H1 (cell line): ENCODE data around the gene ZNF771. TPM values are rescaled to one million over a fixed set of nuclear protein-coding genes. Genes with fewer than 3 reads are reported as not detected.
A peak's percentile ranks its signal among the peaks of the same experiment; 100 is the strongest.

Source experiments
- CTCF ChIA-PET: fragments of 300-600 bp; sonication (Branson Sonifier 250); formaldehyde crosslinking; loops from one replicate; lab custom pipeline; 2021; ENCODE audit not compliant: partially characterized antibody; lab: Charles Lee
- POLR2A ChIA-PET: fragments of 300-600 bp; sonication (Branson Sonifier 250); formaldehyde crosslinking; loops from one replicate; lab custom pipeline; 2021; ENCODE audit warnings: inconsistent platforms; ENCODE audit not compliant: partially characterized antibody; lab: Charles Lee
- DNase-seq, 2 experiments: peaks; one replicate each; pipeline versions ENCODE4 v3.0.0 to v3.0.0-alpha.2; 2010 to 2022; ENCODE audit warnings: low spot score in 2 of 2, low read depth in 1 of 2, mixed read lengths in 1 of 2
- FAIRE-seq: peaks from 2 replicates; lab custom pipeline; 2011; peaks lifted over from hg19 to GRCh38; lab: Jason Lieb, UNC
- H2AFZ ChIP-seq: 2 replicates; pipeline ENCODE4 v1.8.1; 2012; ENCODE audit warnings: low read length, inconsistent platforms
- H2AK5ac ChIP-seq: 2 replicates; pipeline ENCODE4 v1.6.1; 2013; ENCODE audit warnings: low read depth, low read length
- H2BK120ac ChIP-seq: replicated peaks from 2 replicates; pipeline ENCODE3; 2013; ENCODE audit warnings: low read depth, low read length, inconsistent platforms
- H2BK12ac ChIP-seq: 2 replicates; pipeline ENCODE4 v1.6.1; 2013; ENCODE audit warnings: low read depth, low read length
- H2BK15ac ChIP-seq: 2 replicates; pipeline ENCODE4 v1.6.1; 2013; ENCODE audit warnings: low read length
- H2BK20ac ChIP-seq: 2 replicates; pipeline ENCODE4 v1.6.1; 2013; ENCODE audit warnings: low read length
- H2BK5ac ChIP-seq: 2 replicates; pipeline ENCODE4 v1.6.1; 2013; ENCODE audit warnings: low read depth, low read length
- H3K14ac ChIP-seq: 2 replicates; pipeline ENCODE4 v1.6.1; 2013; ENCODE audit warnings: inconsistent platforms; ENCODE audit not compliant: insufficient read length
- H3K18ac ChIP-seq: 2 replicates; pipeline ENCODE4 v1.6.1; 2013; ENCODE audit warnings: low read length; ENCODE audit errors: extremely low read depth
- H3K23ac ChIP-seq: 2 replicates; pipeline ENCODE4 v1.6.1; 2013; ENCODE audit warnings: inconsistent platforms; ENCODE audit not compliant: insufficient read length
- H3K23me2 ChIP-seq: 2 replicates; pipeline ENCODE4 v1.6.1; 2013; ENCODE audit warnings: low read depth, low read length
- H3K27ac ChIP-seq: 2 replicates; pipeline ENCODE4 v1.6.1; 2011; ENCODE audit warnings: low read depth, low read length, inconsistent platforms
- H3K27me3 ChIP-seq, 4 experiments: replicated peaks in 1 of 4; 1 replicate in 1 of 4; 2 replicates in 3 of 4; pipeline versions ENCODE4 v1.6.1 to v1.8.1; 2011 to 2013; ENCODE audit warnings: low read length in 3 of 4, mild to moderate bottlenecking in 3 of 4, inconsistent platforms in 2 of 4, mixed read lengths in 2 of 4, moderate library complexity in 1 of 4; ENCODE audit not compliant: control insufficient read depth in 3 of 4, insufficient read depth in 3 of 4; ENCODE audit errors: extremely low read depth in 1 of 4
- H3K36me3 ChIP-seq, 4 experiments: 2 replicates each; pipeline versions ENCODE4 v1.6.1 to v1.8.1; 2011 to 2013; ENCODE audit warnings: mild to moderate bottlenecking in 4 of 4, low read length in 3 of 4, moderate library complexity in 2 of 4, control low read depth in 1 of 4, inconsistent platforms in 1 of 4; ENCODE audit not compliant: insufficient read depth in 4 of 4, control insufficient read depth in 2 of 4
- H3K4ac ChIP-seq: replicated peaks from 2 replicates; pipeline ENCODE3; 2013; ENCODE audit warnings: low read length, low read depth, mixed read lengths, inconsistent platforms; ENCODE audit not compliant: insufficient read length
- H3K4me1 ChIP-seq, 4 experiments: replicated peaks in 1 of 4; 1 replicate in 1 of 4; 2 replicates in 3 of 4; pipeline versions ENCODE4 v1.6.1 to v1.8.1; 2011 to 2013; ENCODE audit warnings: low read length in 3 of 4, inconsistent platforms in 2 of 4, mixed read lengths in 1 of 4; ENCODE audit not compliant: insufficient read depth in 4 of 4, control insufficient read depth in 3 of 4
- H3K4me2 ChIP-seq, 2 experiments: 2 replicates each; pipeline versions ENCODE4 v1.6.1 to v1.8.1; 2011 to 2013; ENCODE audit warnings: low read depth in 2 of 2, low read length in 2 of 2, control low read depth in 1 of 2, inconsistent platforms in 1 of 2, mild to moderate bottlenecking in 1 of 2; ENCODE audit not compliant: insufficient read depth in 1 of 2
- H3K4me3 ChIP-seq, 4 experiments: fragments of 200-600, 300-600 bp in 1 of 4; sonication (generic), shearing (Covaris generic), sonication (Bioruptor Twin) in 1 of 4; 2 replicates each; pipeline versions ENCODE4 v1.5.1 to v1.8.1; 2011 to 2016; ENCODE audit warnings: low read length in 4 of 4, low read depth in 3 of 4, control low read depth in 2 of 4, inconsistent platforms in 2 of 4, mild to moderate bottlenecking in 2 of 4, mixed read lengths in 1 of 4, moderate library complexity in 1 of 4; ENCODE audit not compliant: insufficient read depth in 2 of 4; ENCODE audit errors: extremely low read depth in 1 of 4
- H3K56ac ChIP-seq: replicated peaks from 2 replicates; pipeline ENCODE3; 2013; ENCODE audit warnings: low read depth, mild to moderate bottlenecking, mixed read lengths, low read length, inconsistent platforms; ENCODE audit not compliant: insufficient read length
- H3K79me1 ChIP-seq: 2 replicates; pipeline ENCODE4 v1.6.1; 2013; ENCODE audit warnings: low read depth, low read length, control low read depth
- H3K79me2 ChIP-seq, 2 experiments: 2 replicates each; pipeline versions ENCODE4 v1.6.1 to v1.8.1; 2012 to 2013; ENCODE audit warnings: low read length in 2 of 2, mild to moderate bottlenecking in 2 of 2, inconsistent platforms in 1 of 2; ENCODE audit not compliant: insufficient read depth in 2 of 2, control insufficient read depth in 1 of 2
- H3K9ac ChIP-seq, 4 experiments: replicated peaks in 1 of 4; 1 replicate in 1 of 4; 2 replicates in 3 of 4; pipeline versions ENCODE4 v1.6.1 to v1.8.1; 2011 to 2013; ENCODE audit warnings: low read depth in 3 of 4, low read length in 3 of 4, control low read depth in 2 of 4, mild to moderate bottlenecking in 2 of 4, moderate library complexity in 2 of 4, inconsistent platforms in 1 of 4; ENCODE audit errors: extremely low read depth in 1 of 4
- H3K9me3 ChIP-seq, 2 experiments: 2 replicates each; pipeline versions ENCODE4 v1.6.1 to v1.8.1; 2012 to 2013; ENCODE audit warnings: mild to moderate bottlenecking in 2 of 2, moderate library complexity in 2 of 2, control low read depth in 1 of 2, inconsistent platforms in 1 of 2, low read depth in 1 of 2, low read length in 1 of 2, mixed read lengths in 1 of 2; ENCODE audit not compliant: insufficient read depth in 2 of 2
- H4K20me1 ChIP-seq, 2 experiments: replicated peaks in 1 of 2; 2 replicates each; pipeline versions ENCODE3 to v1.8.1; 2011 to 2013; ENCODE audit warnings: inconsistent platforms in 2 of 2, low read length in 2 of 2, mild to moderate bottlenecking in 1 of 2; ENCODE audit not compliant: insufficient read depth in 2 of 2, control insufficient read depth in 1 of 2
- H4K5ac ChIP-seq: 2 replicates; pipeline ENCODE4 v1.6.1; 2013; ENCODE audit warnings: low read length, low read depth, mixed read lengths, inconsistent platforms; ENCODE audit not compliant: insufficient read length
- H4K8ac ChIP-seq: 2 replicates; pipeline ENCODE4 v1.8.0; 2013; ENCODE audit warnings: mild to moderate bottlenecking, moderate library complexity, low read length, inconsistent platforms; ENCODE audit not compliant: insufficient read depth; ENCODE audit errors: extremely low read depth
- H4K91ac ChIP-seq: replicated peaks from 2 replicates; pipeline ENCODE3; 2013; ENCODE audit warnings: low read length, mixed read lengths, inconsistent platforms; ENCODE audit not compliant: insufficient read length
- CBX8 ChIP-seq: fragments of 300-800, 300-1000 bp; sonication (generic); IDR thresholded peaks from 2 replicates; pipeline ENCODE4 v1.7.1; 2016; ENCODE audit warnings: low read depth, low read length, borderline replicate concordance
- POLR2AphosphoS5 ChIP-seq: IDR thresholded peaks from 2 replicates; pipeline ENCODE4 v1.6.1; 2011; ENCODE audit warnings: low read depth, low read length
- SIN3A ChIP-seq, 2 experiments: IDR thresholded peaks in 1 of 2; conservative IDR thresholded peaks in 1 of 2; 2 replicates each; pipeline ENCODE4 v1.6.1; 2011 to 2012; ENCODE audit warnings: low read length in 2 of 2, improper control_type of control experiment in 1 of 2, low read depth in 1 of 2, mild to moderate bottlenecking in 1 of 2
- SP4 ChIP-seq: IDR thresholded peaks from 2 replicates; pipeline ENCODE4 v1.6.1; 2012; ENCODE audit warnings: low read length, inconsistent platforms
- TAF1 ChIP-seq: IDR thresholded peaks from 2 replicates; pipeline ENCODE4 v1.6.1; 2011; ENCODE audit warnings: mild to moderate bottlenecking, low read depth, low read length
- TAF7 ChIP-seq: optimal IDR thresholded peaks from 2 replicates; pipeline ENCODE3; 2011; ENCODE audit warnings: low read depth, mild to moderate bottlenecking, inconsistent platforms, low read length, moderate library complexity, borderline replicate concordance
- USF2 ChIP-seq: IDR thresholded peaks from 2 replicates; pipeline ENCODE4 v1.6.1; 2011; ENCODE audit warnings: low read length, improper control_type of control experiment
- WGBS, 2 experiments: shearing (Covaris generic) in 1 of 2; methylation state at CpG; one replicate each; pipeline versions ENCODE4 v1.1.6 to v1.1.7; 2013 to 2015; ENCODE audit warnings: low lambda C conversion rate in 2 of 2, mixed read lengths in 2 of 2, inconsistent platforms in 1 of 2, low coverage in 1 of 2, missing lambda C conversion rate in 1 of 2; ENCODE audit not compliant: insufficient replicate concordance in 2 of 2, insufficient coverage in 1 of 2, insufficient read length in 1 of 2; ENCODE audit errors: extremely low coverage in 1 of 2, missing lambda C conversion rate in 1 of 2; 5-methylcytosine and 5-hydroxymethylcytosine counted together
- long read RNA-seq, 2 experiments: library from RNA in 1 of 2; library from capped mRNA in 1 of 2; stranded (forward); transcript quantifications; one replicate each; pipeline ENCODE4 v2.0.0, GENCODE V29; 2021; ENCODE audit warnings: inconsistent platforms in 1 of 2
- polyA minus RNA-seq, 3 experiments: library from RNA; depleted of rRNA, polyadenylated mRNA; stranded (reverse); fragments of >200 nt; gene quantifications; 1 replicate in 2 of 3; 2 replicates in 1 of 3; pipeline ENCODE4 v1.2.3, GENCODE V29; 2011
- polyA plus RNA-seq, 7 experiments: library from polyadenylated mRNA; depleted of rRNA in 3 of 7; stranded (reverse) in 5 of 7; unstranded in 2 of 7; fragments of >200 nt in 5 of 7; fragments of 200-250 nt in 2 of 7; gene quantifications; 1 replicate in 5 of 7; 2 replicates in 1 of 7; 4 replicates in 1 of 7; pipeline versions ENCODE4 v1.2.1 to v1.2.3, GENCODE V29; 2011 to 2013; ENCODE audit warnings: missing spikeins in 2 of 7, mixed read lengths in 2 of 7
- total RNA-seq: library from RNA; stranded (reverse); fragmentation: NEBNext Ultra II Directional; extraction: Animal tissue kit (Norgen Biotek cat#: 25700); gene quantifications from 2 replicates; pipeline ENCODE4 v1.2.1, GENCODE V29; 2021

The ZNF771 gene
- total RNA-seq (9.6 and 10.6 TPM in 2 replicates), polyA plus RNA-seq (2011; rRNA removed) (15.7 and 20.2 TPM in 2 replicates), polyA minus RNA-seq (2011; rRNA and poly(A)+ RNA removed) (3.6 and 4.7 TPM in 2 replicates)
- polyA plus RNA-seq (2011; cell fraction: cytosol; rRNA removed), result 12.0 TPM
- 10.5 TPM for polyA plus RNA-seq (2011; cell fraction: nucleus; rRNA removed)
- 5.4 to 6.8 TPM (median 6.4 TPM) in 4 replicates for polyA plus RNA-seq (2012, experiment 1 of 2)
- 4.0 TPM for polyA plus RNA-seq (2012, experiment 2 of 2)
- polyA plus RNA-seq (2013, experiment 1 of 2), result 3.7 TPM
- polyA plus RNA-seq (2013, experiment 2 of 2), result 4.6 TPM
- polyA minus RNA-seq (2011; cell fraction: cytosol; rRNA and poly(A)+ RNA removed), result 7.8 TPM
- 11.8 TPM for polyA minus RNA-seq (2011; cell fraction: nucleus; rRNA and poly(A)+ RNA removed)
- long read RNA-seq, experiment 1, partial matches to known transcripts, result 13 of 19 reads
- long read RNA-seq, experiment 1, other reads (novel, unspliced or antisense), result 2 of 19 reads
- long read RNA-seq, experiment 2, partial matches to known transcripts, result 0 of 5 reads
- long read RNA-seq, experiment 2, other reads (novel, unspliced or antisense), result 5 of 5 reads

GRCh38 chr16:30407102-30407803, at the start of gene ZNF771:
Gene ZNF771, plus strand, starts transcription at chr16:30407606. Its CDS starts 448 bp downstream, at chr16:30408054.
- peaks cover 0 to 16% of the 10 kb centered on the region in 2 experiments for H4K20me1 ChIP-seq
- H2BK15ac ChIP-seq, result no peak within 1 kb of the TSS
- H3K56ac ChIP-seq, result peak within 1 kb of the TSS; percentile 92
- DNase-seq (peak; percentile 78 to 98), FAIRE-seq (no peak)
- H3K18ac ChIP-seq, result peak within 1 kb of the TSS; percentile 93
- peak within 1 kb of the TSS; percentile 93 for H4K91ac ChIP-seq
- H3K79me1 ChIP-seq, result peaks cover 5% of the 10 kb centered on the region; the same call in 1 of the 2 replicates
- peak within 1 kb of the TSS; percentile 92; the same call in 1 of the 2 replicates for H2BK5ac ChIP-seq
- H3K23me2 ChIP-seq, result peaks cover 12% of the 10 kb centered on the region
- peaks cover 3 to 12% (median 4%) of the 10 kb centered on the region in 4 experiments; a peak in 6 of 7 replicates for H3K4me1 ChIP-seq
- no peaks in the 10 kb centered on the region for H3K9me3 ChIP-seq
- ChIA-PET POLR2A (interaction anchor here (0.6 to 5.1 kb wide), 24 partner anchors 8 to 205 kb away, joined by 3 to 61 read pairs (median 4); partner anchors contain the start of genes CD2BP2, SEPTIN1, ZNF48 and ZNF688), CTCF (interaction anchor here (0.6 to 3.0 kb wide), 12 partner anchors 8 to 221 kb away, joined by 3 to 23 read pairs (median 4); partner anchors contain the start of genes DCTPP1, MYL11 and ZNF48)
- WGBS, 2 experiments, result 2% methylated on average over 41 of the region's 65 CpGs; no CpG with 5 or more reads in 1 of the 2 experiments
- H2AFZ ChIP-seq, result peak within 1 kb of the TSS; percentile 98
- H4K5ac ChIP-seq, result peak within 1 kb of the TSS; percentile 89
- peak within 1 kb of the TSS; percentile 82 for H3K27ac ChIP-seq
- H3K14ac ChIP-seq, result no peak within 1 kb of the TSS
- H4K8ac ChIP-seq, result peak within 1 kb of the TSS; percentile 89
- no peak within 1 kb of the TSS for H2BK120ac ChIP-seq
- H3K36me3 ChIP-seq, result peaks cover 0 to 8% (median 3%) of the 10 kb centered on the region in 4 experiments; a peak in 5 of 8 replicates
- peak within 1 kb of the TSS; percentile 94 for H3K4ac ChIP-seq
- H3K27me3 ChIP-seq, result no peaks in the 10 kb centered on the region; a peak in 1 of 7 replicates
- H2BK20ac ChIP-seq, result 0 out of 2 replicates have a peak within 1 kb of the TSS, but pooled peaks have one; percentile 29
- peak within 1 kb of the TSS; percentile 74 to 85 (median 81) for H3K4me3 ChIP-seq
- peak within 1 kb of the TSS; percentile 84; the same call in 1 of the 2 replicates for H2BK12ac ChIP-seq
- peak within 1 kb of the TSS; percentile 63 to 87 (median 78) for H3K9ac ChIP-seq
- peak within 1 kb of the TSS; percentile 91; the same call in 1 of the 2 replicates for H2AK5ac ChIP-seq
- peaks cover 0 to 8% of the 10 kb centered on the region in 2 experiments; a peak in 2 of 4 replicates for H3K79me2 ChIP-seq
- H3K23ac ChIP-seq, result no peak within 1 kb of the TSS
- H3K4me2 ChIP-seq, result peak within 1 kb of the TSS; percentile 82 to 97
- TF ChIP-seq TAF7 (peak; percentile 88), SP4 (no peak; the same call in 1 of the 2 replicates), CBX8 (no peak), SIN3A (conservative IDR thresholded peaks at IDR 0.05 in 1 of 2, IDR thresholded peaks at IDR 0.05 in 1 of 2; ENCODE audit: low read depth in 1 of 2, low read length in 2 of 2) (peak in 1 of 2 experiments; percentile 54; a peak in 1 of 4 replicates), POLR2AphosphoS5 (peak; percentile 74), USF2 (peak; percentile 56), TAF1 (peak; percentile 98)
